MM.1S (cell line): ENCODE data around the gene RAD54L.

Source experiments
- EZH2 ChIP-seq: fragments of 300-600 bp; sonication (generic); optimal IDR thresholded peaks from 2 replicates; pipeline ENCODE3; 2017; ENCODE audit warnings: low read depth, mild to moderate bottlenecking, antibody characterized with exemption, low read length, mixed read lengths
- TF ChIP-seq, protein P1 (sequence below): fragments of 300-600 bp; sonication (generic); IDR thresholded peaks from 2 replicates; pipeline ENCODE4 v1.5.1; 2016; ENCODE audit warnings: antibody characterized with exemption, low read length, mixed read lengths

DNA sequence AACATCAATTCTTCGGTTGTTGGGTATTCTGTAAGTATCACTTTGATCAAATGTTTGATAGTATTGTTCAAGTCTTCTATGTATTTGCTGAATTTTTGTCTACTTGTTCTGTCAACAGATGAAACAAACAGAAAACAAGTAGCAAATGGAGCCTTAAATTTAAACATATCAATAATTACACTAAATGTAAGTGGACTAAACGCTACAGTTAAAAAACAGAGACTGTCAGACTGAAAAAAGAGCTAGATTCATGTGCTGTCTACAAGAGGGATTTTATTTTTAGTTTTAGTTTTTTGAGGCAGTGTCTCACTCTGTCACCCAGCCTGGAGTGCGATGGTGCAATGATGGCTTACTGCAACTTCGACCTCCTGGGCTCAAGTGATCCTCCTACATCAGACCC is 10.7 kb upstream of the RAD54L start:
- TF ChIP-seq, protein P1, sequence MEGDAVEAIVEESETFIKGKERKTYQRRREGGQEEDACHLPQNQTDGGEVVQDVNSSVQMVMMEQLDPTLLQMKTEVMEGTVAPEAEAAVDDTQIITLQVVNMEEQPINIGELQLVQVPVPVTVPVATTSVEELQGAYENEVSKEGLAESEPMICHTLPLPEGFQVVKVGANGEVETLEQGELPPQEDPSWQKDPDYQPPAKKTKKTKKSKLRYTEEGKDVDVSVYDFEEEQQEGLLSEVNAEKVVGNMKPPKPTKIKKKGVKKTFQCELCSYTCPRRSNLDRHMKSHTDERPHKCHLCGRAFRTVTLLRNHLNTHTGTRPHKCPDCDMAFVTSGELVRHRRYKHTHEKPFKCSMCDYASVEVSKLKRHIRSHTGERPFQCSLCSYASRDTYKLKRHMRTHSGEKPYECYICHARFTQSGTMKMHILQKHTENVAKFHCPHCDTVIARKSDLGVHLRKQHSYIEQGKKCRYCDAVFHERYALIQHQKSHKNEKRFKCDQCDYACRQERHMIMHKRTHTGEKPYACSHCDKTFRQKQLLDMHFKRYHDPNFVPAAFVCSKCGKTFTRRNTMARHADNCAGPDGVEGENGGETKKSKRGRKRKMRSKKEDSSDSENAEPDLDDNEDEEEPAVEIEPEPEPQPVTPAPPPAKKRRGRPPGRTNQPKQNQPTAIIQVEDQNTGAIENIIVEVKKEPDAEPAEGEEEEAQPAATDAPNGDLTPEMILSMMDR: no peak
- no peak for TF ChIP-seq EZH2
